Rectal smooth muscle tissue (tissue), 1 donor: ENCODE data around the gene DIPK1A.

Experiments used
- H3K27ac ChIP-seq: one replicate; pipeline ENCODE4 v1.7.0; 2013; ENCODE audit warnings: low read depth, low read length, inconsistent platforms
- H3K27me3 ChIP-seq: one replicate; pipeline ENCODE4 v1.7.0; 2013; ENCODE audit warnings: low read length; ENCODE audit not compliant: control insufficient read depth, insufficient read depth
- H3K36me3 ChIP-seq: one replicate; pipeline ENCODE4 v1.7.0; 2013; ENCODE audit warnings: low read length; ENCODE audit not compliant: control insufficient read depth, insufficient read depth
- H3K4me1 ChIP-seq: one replicate; pipeline ENCODE4 v1.7.0; 2013; ENCODE audit warnings: low read length; ENCODE audit not compliant: control insufficient read depth, insufficient read depth
- H3K4me3 ChIP-seq: one replicate; pipeline ENCODE4 v1.7.0; 2013; ENCODE audit warnings: low read length
- H3K9ac ChIP-seq: one replicate; pipeline ENCODE4 v1.7.0; 2013; ENCODE audit warnings: low read length

Gene DIPK1A

GRCh38 chr1:92961131-92961895 lies at the start of gene DIPK1A:
TSS of gene DIPK1A (minus strand) at chr1:92961462. CDS start at chr1:92961429, 33 bp downstream.
- H3K36me3 ChIP-seq, result no peaks in the 10 kb centered on the region
- peak within 1 kb of the TSS; percentile 97 for H3K4me3 ChIP-seq
- H3K9ac ChIP-seq, result peak within 1 kb of the TSS; percentile 98
- peaks cover 25% of the 10 kb centered on the region for H3K4me1 ChIP-seq
- H3K27ac ChIP-seq, result peak within 1 kb of the TSS; percentile 100
- H3K27me3 ChIP-seq, result no peaks in the 10 kb centered on the region

- Histone ChIP-seq H3K4me3 (no peak overlapping the region), H3K4me1 (no peaks in the 10 kb centered on the region), H3K27me3 (no peaks in the 10 kb centered on the region), H3K27ac (no peak overlapping the region), H3K9ac (no peak overlapping the region), H3K36me3 (no peaks in the 10 kb centered on the region)
These were observed 46.8 kb upstream of the DIPK1A start for GRCh38 chr1:93007941-93008577.

DNA sequence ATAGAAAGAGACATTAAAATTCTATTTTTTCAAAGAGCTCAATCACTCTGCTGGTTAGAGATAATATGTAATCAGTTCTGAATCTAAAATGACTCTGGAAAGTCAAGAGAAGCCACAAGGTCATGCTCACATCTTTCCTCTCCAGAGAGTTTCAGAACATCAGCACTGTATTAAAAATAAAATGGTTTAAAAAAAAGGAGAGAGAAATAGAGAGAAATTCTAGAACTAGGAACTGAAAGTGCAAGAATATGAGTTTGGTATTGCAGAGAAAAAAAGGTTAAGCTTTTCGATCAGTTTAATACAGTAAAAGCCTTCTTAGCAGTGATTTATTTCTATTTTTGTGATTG lies 44.0 kb upstream of the DIPK1A start:
- Histone ChIP-seq H3K27me3 (no peaks in the 10 kb centered on the region), H3K36me3 (no peaks in the 10 kb centered on the region), H3K9ac (no peak overlapping the region), H3K4me3 (no peak overlapping the region), H3K4me1 (no peaks in the 10 kb centered on the region), H3K27ac (no peak overlapping the region)

DNA sequence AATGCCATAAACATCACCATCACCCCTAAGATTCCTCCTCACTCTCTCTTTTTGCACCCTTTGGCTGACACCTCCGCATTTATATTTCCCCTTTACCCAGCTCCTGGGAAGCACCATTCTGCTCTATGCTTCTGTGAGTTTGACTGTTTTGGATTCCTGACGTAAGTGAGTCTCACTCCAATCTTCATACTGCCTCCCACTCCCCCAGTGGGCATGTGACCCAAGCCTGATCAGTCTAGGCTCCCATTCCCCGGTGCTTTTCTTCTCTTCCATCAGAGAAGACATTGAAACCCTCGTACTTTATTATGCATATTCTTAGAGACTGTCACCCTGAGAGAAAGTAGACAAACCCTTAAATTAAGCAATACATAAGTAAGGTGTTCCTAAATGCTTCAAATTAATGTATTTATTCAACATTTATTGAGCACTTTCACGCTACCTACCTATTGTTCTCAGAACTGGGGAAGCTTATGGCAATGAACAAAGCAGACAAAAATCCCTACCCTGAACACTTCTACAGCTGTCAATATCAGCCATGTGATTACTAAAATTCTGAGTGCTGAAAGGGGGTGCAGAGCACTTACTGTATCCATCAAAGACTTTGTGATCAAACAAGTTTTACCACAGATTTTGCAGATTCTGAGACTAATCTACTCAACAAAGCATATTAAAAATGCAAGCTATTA lies 43.4 kb upstream of the DIPK1A start:
- Histone ChIP-seq H3K36me3 (no peaks in the 10 kb centered on the region), H3K4me3 (no peak overlapping the region), H3K27ac (no peak overlapping the region), H3K4me1 (no peaks in the 10 kb centered on the region), H3K27me3 (no peaks in the 10 kb centered on the region), H3K9ac (no peak overlapping the region)

DNA sequence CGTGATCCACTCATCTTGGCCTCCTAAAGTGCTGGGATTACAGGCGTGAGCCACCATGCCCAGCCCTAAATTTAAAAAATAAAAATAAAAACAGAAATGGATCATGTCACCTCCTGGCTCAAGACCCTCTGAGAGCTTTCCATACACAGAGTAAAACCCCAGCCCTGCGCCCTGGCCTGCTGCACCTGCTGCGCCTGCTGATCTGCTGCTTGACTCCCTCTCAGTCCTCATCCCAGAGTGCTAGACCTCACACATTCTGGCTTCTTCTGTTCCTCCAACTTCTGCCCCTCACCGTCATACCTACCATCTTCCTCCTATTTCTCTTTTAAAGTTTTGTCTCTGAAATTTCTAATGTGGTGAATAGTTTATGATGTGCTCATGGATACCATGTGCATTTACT lies 42.7 kb upstream of the DIPK1A start:
- Histone ChIP-seq H3K4me1 (no peaks in the 10 kb centered on the region), H3K9ac (no peak overlapping the region), H3K27ac (no peak overlapping the region), H3K36me3 (no peaks in the 10 kb centered on the region), H3K27me3 (no peaks in the 10 kb centered on the region), H3K4me3 (no peak overlapping the region)

DNA sequence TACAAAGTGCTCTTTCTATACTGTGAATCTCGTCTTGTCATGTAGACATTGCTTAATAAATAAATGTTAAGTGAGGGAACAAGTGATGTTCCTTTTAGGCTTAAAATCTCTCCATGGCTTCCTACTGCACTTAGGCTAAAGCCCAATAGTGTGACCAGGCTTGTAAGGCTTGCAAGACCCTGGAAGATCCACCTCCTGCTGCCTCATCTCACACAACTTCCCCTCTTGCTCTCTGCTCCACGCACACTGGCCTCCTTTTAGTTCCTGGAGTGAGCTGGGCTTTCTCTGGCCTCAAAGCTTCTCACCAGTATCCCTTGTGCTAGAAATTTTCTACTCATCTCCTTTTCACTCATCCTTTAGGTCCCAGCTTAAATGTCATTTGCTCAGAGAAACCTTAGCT lies 41.5 kb upstream of the DIPK1A start:
- H3K36me3 ChIP-seq, result no peaks in the 10 kb centered on the region
- no peaks in the 10 kb centered on the region for H3K4me1 ChIP-seq
- no peak overlapping the region for H3K4me3 ChIP-seq
- H3K27ac ChIP-seq, result no peak overlapping the region
- no peak overlapping the region for H3K9ac ChIP-seq
- no peaks in the 10 kb centered on the region for H3K27me3 ChIP-seq

GRCh38 chr1:93001893-93002292 lies 40.6 kb upstream of the DIPK1A start:
- H3K36me3 ChIP-seq, result no peaks in the 10 kb centered on the region
- no peak overlapping the region for H3K4me3 ChIP-seq
- no peaks in the 10 kb centered on the region for H3K27me3 ChIP-seq
- H3K4me1 ChIP-seq, result no peaks in the 10 kb centered on the region
- no peak overlapping the region for H3K27ac ChIP-seq
- no peak overlapping the region for H3K9ac ChIP-seq

GRCh38 chr1:93000751-93001175 lies 39.5 kb upstream of the DIPK1A start:
- Histone ChIP-seq H3K27me3 (no peaks in the 10 kb centered on the region), H3K36me3 (no peaks in the 10 kb centered on the region), H3K4me3 (no peak overlapping the region), H3K27ac (no peak overlapping the region), H3K4me1 (no peaks in the 10 kb centered on the region), H3K9ac (no peak overlapping the region)

DNA sequence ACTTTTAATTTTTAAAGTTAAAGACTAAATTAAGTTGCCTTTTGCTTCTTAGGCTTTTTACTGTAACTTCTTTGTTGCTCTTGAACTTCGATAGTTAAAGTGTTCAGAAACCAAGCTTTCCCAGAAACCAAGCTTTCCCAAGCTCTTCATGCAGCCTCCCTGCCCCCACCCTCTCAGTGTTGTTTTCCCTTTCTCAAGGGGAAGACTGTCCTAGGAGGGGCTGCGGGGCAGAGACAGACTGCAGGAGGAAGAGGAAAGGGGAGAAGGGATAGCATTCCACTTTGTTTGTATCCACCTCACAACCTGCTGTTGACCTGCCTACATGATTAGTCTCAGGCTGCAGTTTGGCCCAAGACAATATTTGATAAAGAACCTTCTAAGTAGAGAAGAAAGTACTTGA lies 39.0 kb upstream of the DIPK1A start:
- Histone ChIP-seq H3K36me3 (no peaks in the 10 kb centered on the region), H3K4me1 (no peaks in the 10 kb centered on the region), H3K9ac (no peak overlapping the region), H3K27ac (no peak overlapping the region), H3K4me3 (no peak overlapping the region), H3K27me3 (no peaks in the 10 kb centered on the region)

- Histone ChIP-seq H3K27ac (no peak overlapping the region), H3K27me3 (no peaks in the 10 kb centered on the region), H3K4me3 (no peak overlapping the region), H3K9ac (no peak overlapping the region), H3K36me3 (no peaks in the 10 kb centered on the region), H3K4me1 (no peaks in the 10 kb centered on the region)
These were observed 37.6 kb upstream of the DIPK1A start for GRCh38 chr1:92998821-92999220.

DNA sequence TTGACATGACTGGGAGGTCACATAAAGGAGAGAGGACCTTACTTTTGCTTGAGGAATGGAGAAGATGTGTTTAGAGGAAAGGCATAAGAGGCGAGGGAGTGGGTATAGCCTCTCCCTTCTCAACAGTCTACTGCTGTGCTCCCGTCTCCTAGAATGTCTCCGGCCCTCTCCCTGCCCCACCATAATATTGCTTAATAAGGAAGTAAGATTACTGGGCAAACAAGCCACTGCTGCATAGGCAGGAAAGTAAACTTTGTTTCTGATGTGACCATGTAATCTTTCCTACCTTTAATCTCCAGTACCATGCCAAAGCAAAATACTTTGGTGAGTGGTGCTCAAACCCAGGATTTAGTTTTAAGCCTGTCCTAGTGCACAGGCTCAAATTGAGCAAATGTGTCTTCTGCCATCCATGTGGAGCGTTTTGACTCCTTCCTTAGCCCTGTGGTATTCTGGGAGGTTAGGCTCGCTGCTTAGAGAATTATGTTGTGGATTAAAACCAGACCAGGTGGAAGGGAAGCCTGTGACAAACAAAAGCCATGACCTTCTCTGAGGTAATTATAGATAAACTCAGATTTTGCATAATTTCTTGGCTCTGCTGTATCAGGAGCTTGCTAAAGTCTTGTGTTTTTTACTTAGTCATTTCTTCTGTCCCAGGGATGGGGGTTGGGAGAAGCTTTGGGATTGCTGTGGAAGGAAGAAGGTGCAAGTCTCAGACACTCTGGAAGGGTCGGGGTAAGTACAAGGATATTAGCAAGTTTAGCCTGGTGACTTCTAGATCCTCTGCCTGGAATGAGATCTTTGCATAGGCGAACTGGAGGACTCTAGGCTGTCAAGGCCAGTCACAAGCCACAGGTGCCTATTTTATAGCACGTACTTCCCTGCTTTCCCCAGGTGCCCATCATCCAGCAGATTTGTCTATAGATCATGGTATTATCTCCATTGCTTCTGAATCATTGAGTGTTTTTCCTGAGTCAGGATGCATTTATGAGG lies 34.5 kb upstream of the DIPK1A start:
- no peak overlapping the region for H3K9ac ChIP-seq
- H3K27me3 ChIP-seq, result no peaks in the 10 kb centered on the region
- no peak overlapping the region for H3K4me3 ChIP-seq
- no peaks in the 10 kb centered on the region for H3K4me1 ChIP-seq
- H3K36me3 ChIP-seq, result no peaks in the 10 kb centered on the region
- H3K27ac ChIP-seq, result no peak overlapping the region
